ENCODE measurements around the gene EIF2B1. TPM values are rescaled to one million over a fixed set of nuclear protein-coding genes. Genes with fewer than 3 reads are reported as not detected.

The EIF2B1 gene
- total RNA-seq, 1 experiment from 2014 or later: 41.7 TPM

DNA sequence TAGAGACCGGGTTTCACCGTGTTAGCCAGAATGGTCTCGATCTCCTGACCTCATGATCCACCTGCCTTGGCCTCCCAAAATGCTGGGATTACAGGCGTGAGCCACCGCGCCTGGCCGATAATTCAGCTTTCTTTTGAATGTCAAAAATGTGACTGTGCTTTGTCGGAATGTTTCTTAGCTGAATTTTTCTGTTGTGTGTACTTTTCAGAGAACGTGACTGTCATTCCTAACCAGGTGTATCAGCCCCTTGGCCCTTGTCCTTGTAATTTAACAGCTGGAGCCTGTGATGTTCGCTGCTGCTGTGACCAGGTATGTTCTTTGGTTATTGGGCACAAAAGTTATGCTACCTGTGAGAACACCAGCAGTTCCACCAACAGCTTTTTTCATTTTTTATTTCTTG is 45.5 kb upstream of the EIF2B1 start:
- Histone ChIP-seq H3K4me3 (replicated peaks in 1 of 2; ENCODE audit: low read depth in 1 of 2, low read length in 2 of 2) (no peak overlapping the region), H3K27ac (ENCODE audit: low read depth, low read length) (no peak overlapping the region), H3K36me3 (ENCODE audit: control insufficient read depth in 1 of 2, insufficient read depth in 2 of 2, low read length in 2 of 2) (peaks cover 4% of the 10 kb centered on the region in 2 experiments; a peak in 1 of 4 replicates), H3K4me2 (ENCODE audit: low read length) (no peak overlapping the region), H3K79me2 (ENCODE audit: insufficient read depth, low read length) (no peaks in the 10 kb centered on the region), H2AFZ (ENCODE audit: low read depth, low read length, poor library complexity, severe bottlenecking) (no peak overlapping the region), H4K20me1 (ENCODE audit: insufficient read depth) (no peaks in the 10 kb centered on the region), H3K9me2 (ENCODE audit: insufficient read depth) (no peaks in the 10 kb centered on the region), H3K9me3 (ENCODE audit: control insufficient read depth in 1 of 2, insufficient read depth in 1 of 2, low read depth in 1 of 2, low read length in 2 of 2) (no peaks in the 10 kb centered on the region), H3K4me1 (ENCODE audit: control insufficient read depth in 1 of 2, insufficient read depth in 2 of 2, low read length in 2 of 2) (no peaks in the 10 kb centered on the region), H3K27me3 (ENCODE audit: insufficient read depth, low read length) (no peaks in the 10 kb centered on the region), H3K9ac (ENCODE audit: low read length) (no peak overlapping the region)
- no TSS peak for BruUV-seq (replicated peaks)
- RAD21 ChIA-PET (ENCODE audit: low non-redundant PET in 1 of 2, low total read pairs in 2 of 2, uncharacterized antibody in 2 of 2, unreplicated experiment in 2 of 2): no interaction called here
- ATAC-seq (no peak), DNase-seq (ENCODE audit: low read depth, low spot score) (no peak)
- no peak for TF ChIP-seq SIN3A (IDR thresholded peaks at IDR 0.05; ENCODE audit: low read depth)
- POLR2A ChIA-PET: no interaction called here
- intact Hi-C loops (cut with micrococcal nuclease): no loop called here
- CTCF ChIA-PET: no interaction called here

GRCh38 chr12:123676616-123677320 is 43.3 kb upstream of the EIF2B1 start:
- ATAC-seq (no peak), DNase-seq (ENCODE audit: low read depth, low spot score) (no peak)
- ChIA-PET CTCF (no interaction called here), RAD21 (ENCODE audit: low non-redundant PET in 1 of 2, low total read pairs in 2 of 2, uncharacterized antibody in 2 of 2, unreplicated experiment in 2 of 2) (no interaction called here), POLR2A (no interaction called here)
- Histone ChIP-seq H3K4me2 (ENCODE audit: low read length) (no peak overlapping the region), H3K4me3 (replicated peaks in 1 of 2; ENCODE audit: low read depth in 1 of 2, low read length in 2 of 2) (no peak overlapping the region), H4K20me1 (ENCODE audit: insufficient read depth) (no peaks in the 10 kb centered on the region), H3K79me2 (ENCODE audit: insufficient read depth, low read length) (no peaks in the 10 kb centered on the region), H3K4me1 (ENCODE audit: control insufficient read depth in 1 of 2, insufficient read depth in 2 of 2, low read length in 2 of 2) (peaks cover 1 to 4% of the 10 kb centered on the region in 2 experiments), H2AFZ (ENCODE audit: low read depth, low read length, poor library complexity, severe bottlenecking) (no peak overlapping the region), H3K27ac (ENCODE audit: low read depth, low read length) (no peak overlapping the region), H3K27me3 (ENCODE audit: insufficient read depth, low read length) (no peaks in the 10 kb centered on the region), H3K9ac (ENCODE audit: low read length) (no peak overlapping the region), H3K9me3 (ENCODE audit: control insufficient read depth in 1 of 2, insufficient read depth in 1 of 2, low read depth in 1 of 2, low read length in 2 of 2) (no peaks in the 10 kb centered on the region), H3K36me3 (ENCODE audit: control insufficient read depth in 1 of 2, insufficient read depth in 2 of 2, low read length in 2 of 2) (peaks cover 4 to 6% of the 10 kb centered on the region in 2 experiments; a peak in 1 of 4 replicates), H3K9me2 (ENCODE audit: insufficient read depth) (no peaks in the 10 kb centered on the region)
- intact Hi-C loops (cut with micrococcal nuclease): no loop called here
- BruUV-seq (replicated peaks): no TSS peak
- no peak for TF ChIP-seq TCF7L2 (IDR thresholded peaks at IDR 0.05; ENCODE audit: borderline replicate concordance, extremely low read depth, insufficient read depth, insufficient read length)
- TF ChIP-seq ZBTB33 (IDR thresholded peaks at IDR 0.05; ENCODE audit: extremely low read depth, insufficient replicate concordance, low read length): no peak
- TF ChIP-seq EZH2 (IDR thresholded peaks at IDR 0.05): no peak
- TF ChIP-seq, protein P1, sequence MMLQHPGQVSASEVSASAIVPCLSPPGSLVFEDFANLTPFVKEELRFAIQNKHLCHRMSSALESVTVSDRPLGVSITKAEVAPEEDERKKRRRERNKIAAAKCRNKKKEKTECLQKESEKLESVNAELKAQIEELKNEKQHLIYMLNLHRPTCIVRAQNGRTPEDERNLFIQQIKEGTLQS (IDR thresholded peaks at IDR 0.05): no peak
- no peak for TF ChIP-seq CTCF (IDR thresholded peaks at IDR 0.05 in 2 of 3, conservative IDR thresholded peaks at IDR 0.05 in 1 of 3; ENCODE audit: borderline replicate concordance in 1 of 3, insufficient read depth in 1 of 3, low read depth in 2 of 3, low read length in 2 of 3)
- TF ChIP-seq, protein P2, sequence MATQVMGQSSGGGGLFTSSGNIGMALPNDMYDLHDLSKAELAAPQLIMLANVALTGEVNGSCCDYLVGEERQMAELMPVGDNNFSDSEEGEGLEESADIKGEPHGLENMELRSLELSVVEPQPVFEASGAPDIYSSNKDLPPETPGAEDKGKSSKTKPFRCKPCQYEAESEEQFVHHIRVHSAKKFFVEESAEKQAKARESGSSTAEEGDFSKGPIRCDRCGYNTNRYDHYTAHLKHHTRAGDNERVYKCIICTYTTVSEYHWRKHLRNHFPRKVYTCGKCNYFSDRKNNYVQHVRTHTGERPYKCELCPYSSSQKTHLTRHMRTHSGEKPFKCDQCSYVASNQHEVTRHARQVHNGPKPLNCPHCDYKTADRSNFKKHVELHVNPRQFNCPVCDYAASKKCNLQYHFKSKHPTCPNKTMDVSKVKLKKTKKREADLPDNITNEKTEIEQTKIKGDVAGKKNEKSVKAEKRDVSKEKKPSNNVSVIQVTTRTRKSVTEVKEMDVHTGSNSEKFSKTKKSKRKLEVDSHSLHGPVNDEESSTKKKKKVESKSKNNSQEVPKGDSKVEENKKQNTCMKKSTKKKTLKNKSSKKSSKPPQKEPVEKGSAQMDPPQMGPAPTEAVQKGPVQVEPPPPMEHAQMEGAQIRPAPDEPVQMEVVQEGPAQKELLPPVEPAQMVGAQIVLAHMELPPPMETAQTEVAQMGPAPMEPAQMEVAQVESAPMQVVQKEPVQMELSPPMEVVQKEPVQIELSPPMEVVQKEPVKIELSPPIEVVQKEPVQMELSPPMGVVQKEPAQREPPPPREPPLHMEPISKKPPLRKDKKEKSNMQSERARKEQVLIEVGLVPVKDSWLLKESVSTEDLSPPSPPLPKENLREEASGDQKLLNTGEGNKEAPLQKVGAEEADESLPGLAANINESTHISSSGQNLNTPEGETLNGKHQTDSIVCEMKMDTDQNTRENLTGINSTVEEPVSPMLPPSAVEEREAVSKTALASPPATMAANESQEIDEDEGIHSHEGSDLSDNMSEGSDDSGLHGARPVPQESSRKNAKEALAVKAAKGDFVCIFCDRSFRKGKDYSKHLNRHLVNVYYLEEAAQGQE (IDR thresholded peaks at IDR 0.05; ENCODE audit: low read depth): no peak
- no peak for TF ChIP-seq POLR2A (IDR thresholded peaks at IDR 0.05; ENCODE audit: borderline replicate concordance, extremely low read depth, insufficient read depth, insufficient read length)
- no peak for TF ChIP-seq YY1 (IDR thresholded peaks at IDR 0.05; ENCODE audit: extremely low read depth, insufficient replicate concordance, low read depth, low read length)

All from HCT116 (cell line).